Nephron progenitor cell (in vitro differentiated cells): ENCODE results near the gene NSRP1.

ENCODE experiments used
- DNase-seq: peaks from one replicate; pipeline ENCODE4 v3.0.0; 2021
- H3K27ac Mint-ChIP-seq: 2 replicates; pipeline ENCODE4 v1.8.0; 2021; ENCODE audit warnings: mild to moderate bottlenecking, moderate library complexity, mixed read lengths
- H3K27me3 Mint-ChIP-seq: 2 replicates; pipeline ENCODE4 v1.8.0; 2021; ENCODE audit warnings: mild to moderate bottlenecking, low read depth, mixed read lengths; ENCODE audit not compliant: poor library complexity
- H3K36me3 Mint-ChIP-seq: 2 replicates; pipeline ENCODE4 v1.8.0; 2021; ENCODE audit warnings: low read depth, mixed read lengths
- H3K4me1 Mint-ChIP-seq: 2 replicates; pipeline ENCODE4 v1.8.0; 2021; ENCODE audit warnings: mixed read lengths
- H3K4me3 Mint-ChIP-seq: 2 replicates; pipeline ENCODE4 v1.8.0; 2021; ENCODE audit warnings: mild to moderate bottlenecking, moderate library complexity, mixed read lengths
- H3K9me3 Mint-ChIP-seq: 2 replicates; pipeline ENCODE4 v1.8.0; 2021; ENCODE audit warnings: mild to moderate bottlenecking, moderate library complexity, mixed read lengths
- TF ChIP-seq, protein P1 (sequence below): fragments of 200-600 bp; sonication (generic); IDR thresholded peaks from 2 replicates; pipeline ENCODE4 v1.5.0; 2021; ENCODE audit warnings: antibody characterized with exemption

Gene NSRP1

DNA sequence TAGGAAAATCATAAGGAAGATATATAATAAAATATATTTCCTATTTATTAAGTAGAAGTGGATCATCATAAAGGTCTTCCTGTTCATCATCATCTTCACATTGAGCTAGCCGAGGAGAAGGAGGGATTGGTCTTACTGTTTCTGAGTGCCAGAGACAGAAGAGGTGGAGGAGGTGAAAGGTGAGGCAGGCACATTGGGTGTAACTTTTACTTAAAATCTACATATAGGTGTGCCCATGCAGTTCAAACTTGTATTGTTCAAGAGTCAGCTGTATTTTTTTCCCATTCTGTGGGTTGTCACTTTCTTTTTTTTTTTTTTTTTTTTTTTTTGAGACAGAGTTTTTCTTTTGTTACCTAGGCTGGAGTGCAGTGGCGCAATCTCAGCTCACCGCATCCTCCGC lies 34.9 kb downstream of the NSRP1 start:
- TF ChIP-seq, protein P1, sequence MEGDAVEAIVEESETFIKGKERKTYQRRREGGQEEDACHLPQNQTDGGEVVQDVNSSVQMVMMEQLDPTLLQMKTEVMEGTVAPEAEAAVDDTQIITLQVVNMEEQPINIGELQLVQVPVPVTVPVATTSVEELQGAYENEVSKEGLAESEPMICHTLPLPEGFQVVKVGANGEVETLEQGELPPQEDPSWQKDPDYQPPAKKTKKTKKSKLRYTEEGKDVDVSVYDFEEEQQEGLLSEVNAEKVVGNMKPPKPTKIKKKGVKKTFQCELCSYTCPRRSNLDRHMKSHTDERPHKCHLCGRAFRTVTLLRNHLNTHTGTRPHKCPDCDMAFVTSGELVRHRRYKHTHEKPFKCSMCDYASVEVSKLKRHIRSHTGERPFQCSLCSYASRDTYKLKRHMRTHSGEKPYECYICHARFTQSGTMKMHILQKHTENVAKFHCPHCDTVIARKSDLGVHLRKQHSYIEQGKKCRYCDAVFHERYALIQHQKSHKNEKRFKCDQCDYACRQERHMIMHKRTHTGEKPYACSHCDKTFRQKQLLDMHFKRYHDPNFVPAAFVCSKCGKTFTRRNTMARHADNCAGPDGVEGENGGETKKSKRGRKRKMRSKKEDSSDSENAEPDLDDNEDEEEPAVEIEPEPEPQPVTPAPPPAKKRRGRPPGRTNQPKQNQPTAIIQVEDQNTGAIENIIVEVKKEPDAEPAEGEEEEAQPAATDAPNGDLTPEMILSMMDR = no peak
- H3K27ac Mint-ChIP-seq = peak overlapping the region; percentile 58
- no peak for DNase-seq
- no peaks in the 10 kb centered on the region for H3K27me3 Mint-ChIP-seq
- H3K4me3 Mint-ChIP-seq = no peak overlapping the region
- H3K4me1 Mint-ChIP-seq = no peaks in the 10 kb centered on the region
- H3K9me3 Mint-ChIP-seq = no peaks in the 10 kb centered on the region
- peaks cover 82% of the 10 kb centered on the region for H3K36me3 Mint-ChIP-seq

DNA sequence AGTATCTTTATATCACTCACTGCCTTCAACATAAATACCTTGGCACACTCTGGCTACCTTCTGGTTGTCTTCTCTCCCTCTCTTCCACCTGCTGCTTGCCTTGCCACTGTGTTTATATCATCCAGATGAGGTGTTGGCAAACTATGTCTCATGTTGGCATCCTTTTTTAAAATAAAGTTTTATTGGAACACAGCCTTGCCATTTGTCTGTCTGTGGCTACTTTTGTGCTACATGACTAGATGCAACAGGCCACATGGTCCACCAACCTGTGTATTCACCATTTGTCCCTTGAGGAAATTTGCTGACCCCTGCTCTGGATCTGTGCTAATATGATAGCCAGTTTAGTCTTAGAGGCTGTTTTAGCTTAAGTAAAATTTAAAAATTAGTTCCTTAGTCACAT lies 36.8 kb downstream of the NSRP1 start:
- Mint-ChIP-seq H3K4me1 (no peaks in the 10 kb centered on the region), H3K9me3 (peaks cover 15% of the 10 kb centered on the region), H3K36me3 (peaks cover 85% of the 10 kb centered on the region), H3K27me3 (no peaks in the 10 kb centered on the region), H3K27ac (peak overlapping the region; percentile 53), H3K4me3 (no peak overlapping the region)
- no peak for DNase-seq
- TF ChIP-seq, protein P1 = no peak

DNA sequence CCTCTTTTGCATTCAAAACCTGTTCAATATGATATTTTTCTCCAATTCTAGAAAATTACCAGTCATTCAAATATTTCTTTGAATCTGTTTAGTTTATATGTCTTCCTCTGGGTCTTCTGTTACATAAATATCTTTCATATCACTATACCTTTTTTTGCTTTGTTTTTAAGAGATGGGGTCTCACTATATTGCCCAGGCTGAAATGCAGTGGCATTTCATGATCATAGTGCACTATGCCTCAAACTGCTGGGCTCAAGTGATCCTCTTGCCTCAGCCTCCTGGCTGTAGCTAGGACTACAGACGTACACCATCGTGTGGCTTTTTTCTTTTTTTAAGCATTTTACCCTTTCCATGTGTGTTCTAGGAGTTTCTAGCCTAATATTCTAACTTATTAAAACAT lies 38.8 kb downstream of the NSRP1 start:
- Mint-ChIP-seq H3K4me1 (no peaks in the 10 kb centered on the region), H3K9me3 (peaks cover 34% of the 10 kb centered on the region), H3K4me3 (no peak overlapping the region), H3K27ac (no peak overlapping the region), H3K36me3 (peaks cover 86% of the 10 kb centered on the region), H3K27me3 (no peaks in the 10 kb centered on the region)
- TF ChIP-seq, protein P1 = no peak
- no peak for DNase-seq

DNA sequence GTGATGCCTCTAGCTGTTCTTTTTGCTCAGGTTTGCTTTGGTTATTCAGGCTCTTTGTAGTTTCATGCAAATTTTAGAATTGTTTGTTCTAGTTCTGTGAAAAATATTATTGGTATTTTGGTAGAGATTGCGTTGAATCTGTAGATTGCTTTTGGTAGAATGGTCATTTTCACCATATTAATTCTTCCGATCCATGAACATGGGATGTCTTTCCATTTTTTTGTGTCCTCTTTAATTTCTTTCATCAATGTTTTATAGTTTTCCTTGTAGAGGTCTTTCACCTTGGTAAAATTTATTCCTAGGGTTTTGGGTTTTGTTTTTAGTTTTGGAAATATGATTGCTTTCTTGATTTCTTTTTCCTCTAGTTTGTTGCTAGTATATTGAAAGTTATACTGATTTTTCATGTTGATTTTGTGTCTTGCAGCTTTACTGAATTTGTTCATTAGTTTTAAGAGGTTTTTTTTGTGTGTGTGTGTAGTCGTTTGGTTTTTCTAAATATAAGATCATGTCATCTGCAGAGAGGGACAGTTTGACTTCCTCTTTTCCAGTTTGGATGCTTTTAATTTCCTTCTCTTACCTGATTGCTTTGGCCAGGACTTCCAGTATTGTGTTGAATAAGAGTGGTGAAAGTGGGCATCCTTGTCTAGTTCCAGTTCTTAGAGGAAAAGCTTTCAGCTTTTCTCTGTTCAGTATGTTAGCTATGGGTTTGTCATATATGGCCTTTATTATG lies 42.4 kb downstream of the NSRP1 start:
- DNase-seq = no peak
- Mint-ChIP-seq H3K27ac (no peak overlapping the region), H3K9me3 (peaks cover 42% of the 10 kb centered on the region), H3K36me3 (peaks cover 91% of the 10 kb centered on the region), H3K4me1 (no peaks in the 10 kb centered on the region), H3K27me3 (no peaks in the 10 kb centered on the region), H3K4me3 (no peak overlapping the region)
- TF ChIP-seq, protein P1 = no peak

DNA sequence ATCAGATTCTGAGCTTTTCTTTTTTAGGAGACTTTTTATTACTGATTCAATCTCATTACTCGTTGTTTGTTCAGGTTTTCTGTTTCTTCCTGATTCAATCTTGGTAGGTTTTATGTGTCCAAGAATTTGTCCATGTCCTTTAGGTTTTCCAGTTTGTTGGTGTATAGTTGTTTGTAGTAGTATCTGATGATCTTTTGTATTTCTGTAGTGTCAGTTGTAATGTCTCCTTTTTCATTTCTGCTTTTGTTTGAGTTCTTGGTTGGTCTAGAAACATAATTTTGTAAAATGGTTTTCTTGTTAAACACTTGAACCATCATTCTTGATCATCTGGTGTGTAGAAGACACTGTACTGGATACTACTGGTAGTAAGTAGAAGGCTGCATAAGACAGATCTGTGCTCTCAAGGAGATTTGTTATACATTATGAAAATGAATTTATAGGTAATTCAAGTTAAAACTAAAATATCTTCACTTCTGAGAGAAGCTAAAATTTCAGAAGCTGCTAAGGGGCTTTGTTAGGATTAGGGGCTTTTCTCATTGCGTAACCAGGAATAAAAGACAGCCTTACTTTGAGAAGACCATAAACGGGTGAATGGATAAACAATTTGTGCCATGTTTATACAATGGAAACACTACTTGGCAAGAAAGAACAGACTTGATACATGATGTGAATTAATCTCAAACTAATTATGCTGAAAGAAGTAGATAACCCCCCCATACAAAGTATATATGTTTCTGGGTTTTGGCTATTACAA lies 44.0 kb downstream of the NSRP1 start:
- TF ChIP-seq, protein P1 = no peak
- H3K9me3 Mint-ChIP-seq = peaks cover 42% of the 10 kb centered on the region
- H3K27ac Mint-ChIP-seq = peak overlapping the region; percentile 42
- no peak for DNase-seq
- H3K27me3 Mint-ChIP-seq = no peaks in the 10 kb centered on the region
- H3K4me1 Mint-ChIP-seq = no peaks in the 10 kb centered on the region
- H3K4me3 Mint-ChIP-seq = no peak overlapping the region
- peaks cover 86% of the 10 kb centered on the region for H3K36me3 Mint-ChIP-seq
